Naive thymus-derived CD4-positive, alpha-beta T cell (primary cell): Measurements from ENCODE around the gene MORN1. TPM values are rescaled to one million over a fixed set of nuclear protein-coding genes. Genes with fewer than 3 reads are reported as not detected.
"Not testable (repeated sequence)": the region's sequence is repeated elsewhere in the genome, so short reads cannot be mapped to it uniquely, and the experiment has no call there.

Experiments
- ATAC-seq: fragments of 150-1000 bp; cut with Tn5 transposase; 2 replicates; pipeline ENCODE4 v1.10.0; 2021; ENCODE audit warnings: mild to moderate bottlenecking, moderate library complexity
- CTCF ChIA-PET: fragments of 350-600 bp; sonication (Branson Sonifier 250); formaldehyde crosslinking; loops from one replicate; lab custom pipeline; 2021; ENCODE audit warnings: antibody characterized with exemption; lab: Charles Lee
- POLR2A ChIA-PET: fragments of 350-600 bp; sonication (Branson Sonifier 250); formaldehyde crosslinking; loops from one replicate; lab custom pipeline; 2021; ENCODE audit warnings: antibody characterized with exemption, inconsistent platforms; lab: Charles Lee
- DNase-seq, 9 donors: peaks; one replicate each; pipeline versions ENCODE4 v3.0.0 to v3.0.0-alpha.2; 2020 to 2022; ENCODE audit warnings: mixed read lengths in 1 of 9
- H3K27ac ChIP-seq: one replicate; pipeline ENCODE4 v1.7.0; 2013; ENCODE audit warnings: mild to moderate bottlenecking, low read depth, low read length, moderate library complexity
- H3K27me3 ChIP-seq, 2 donors: one replicate each; pipeline ENCODE4 v1.7.0; 2013; ENCODE audit warnings: low read length in 2 of 2, mild to moderate bottlenecking in 2 of 2, moderate library complexity in 2 of 2; ENCODE audit not compliant: control insufficient read depth in 2 of 2, insufficient read depth in 2 of 2
- H3K36me3 ChIP-seq, 3 experiments: 1 replicate in 2 of 3; 2 replicates in 1 of 3; pipeline ENCODE4 v1.7.0; 2013; ENCODE audit warnings: low read length in 3 of 3, mild to moderate bottlenecking in 3 of 3, moderate library complexity in 1 of 3; ENCODE audit not compliant: insufficient read depth in 3 of 3, control insufficient read depth in 2 of 3
- H3K4me1 ChIP-seq, 2 donors: one replicate each; pipeline ENCODE4 v1.7.0; 2013; ENCODE audit warnings: low read length in 2 of 2, mild to moderate bottlenecking in 2 of 2, moderate library complexity in 1 of 2; ENCODE audit not compliant: control insufficient read depth in 2 of 2, insufficient read depth in 2 of 2
- H3K4me3 ChIP-seq: 2 replicates; pipeline ENCODE4 v1.7.0; 2013; ENCODE audit warnings: mild to moderate bottlenecking, low read length
- H3K9me3 ChIP-seq, 3 experiments: 1 replicate in 2 of 3; 2 replicates in 1 of 3; pipeline ENCODE4 v1.7.0; 2013; ENCODE audit warnings: low read length in 3 of 3; ENCODE audit not compliant: control insufficient read depth in 2 of 3
- H3K27ac Mint-ChIP-seq, 9 donors: one replicate each; pipeline ENCODE4 v1.8.0; 2020 to 2022; ENCODE audit warnings: mixed read lengths in 9 of 9, mild to moderate bottlenecking in 8 of 9, moderate library complexity in 5 of 9, inconsistent platforms in 2 of 9
- H3K27me3 Mint-ChIP-seq, 5 donors: one replicate each; pipeline ENCODE4 v1.8.0; 2021 to 2022; ENCODE audit warnings: mixed read lengths in 5 of 5, mild to moderate bottlenecking in 1 of 5
- H3K36me3 Mint-ChIP-seq, 5 donors: one replicate each; pipeline ENCODE4 v1.8.0; 2020 to 2022; ENCODE audit warnings: mixed read lengths in 5 of 5, mild to moderate bottlenecking in 3 of 5, inconsistent platforms in 1 of 5
- H3K4me1 Mint-ChIP-seq, 7 donors: one replicate each; pipeline ENCODE4 v1.8.0; 2020 to 2022; ENCODE audit warnings: mixed read lengths in 7 of 7, mild to moderate bottlenecking in 3 of 7, inconsistent platforms in 1 of 7
- H3K4me3 Mint-ChIP-seq, 10 donors: one replicate each; pipeline ENCODE4 v1.8.0; 2020 to 2022; ENCODE audit warnings: mild to moderate bottlenecking in 10 of 10, mixed read lengths in 10 of 10, moderate library complexity in 6 of 10, inconsistent platforms in 2 of 10
- H3K9me3 Mint-ChIP-seq, 11 donors: one replicate each; pipeline ENCODE4 v1.8.0; 2020 to 2022; ENCODE audit warnings: mixed read lengths in 11 of 11, mild to moderate bottlenecking in 4 of 11, inconsistent platforms in 1 of 11, moderate library complexity in 1 of 11
- intact Hi-C, 2 donors: fragments of 100-400 bp; cut with micrococcal nuclease; formaldehyde crosslinking; loops; one replicate each; pipeline ENCODE4 v1.15.1; 2023
- polyA plus RNA-seq, 2 donors: library from polyadenylated mRNA; unstranded; fragments of 300-500 nt; fragmentation: Illumina TruSeq; gene quantifications; one replicate each; pipeline ENCODE4 v1.2.3, GENCODE V29; 2021
- total RNA-seq, 6 experiments: library from RNA in 5 of 6; stranded (reverse) in 5 of 6; gene quantifications; 1 replicate in 5 of 6; 2 replicates in 1 of 6; pipeline ENCODE4 v1.2.3 and lab custom pipeline; 2021 to 2026

Gene MORN1
- total and polyA plus RNA-seq, 7 experiments from 2014 or later = 5.0 to 16.4 (median 9.2) TPM

GRCh38 chr1:2296614-2297013 is 94.7 kb downstream of the MORN1 start:
- Histone ChIP-seq H3K36me3 (peaks cover 0 to 6% (median 5%) of the 10 kb centered on the region in 3 experiments), H3K27me3 (no peaks in the 10 kb centered on the region), H3K27ac (peak overlapping the region; percentile 98), H3K4me1 (peaks cover 45 to 88% of the 10 kb centered on the region in 2 donors), H3K4me3 (no peak overlapping the region), H3K9me3 (no peaks in the 10 kb centered on the region)
- H3K9me3 Mint-ChIP-seq = no peaks in the 10 kb centered on the region
- DNase-seq (no peak), ATAC-seq (no peak)
- ChIA-PET POLR2A (interaction anchor here (1.0 to 1.1 kb wide), 3 partner anchors 65 to 69 kb away, joined by 3 read pairs; no protein-coding TSS in a partner anchor), CTCF (no interaction called here)
- H3K4me1 Mint-ChIP-seq = peaks cover 38 to 96% (median 78%) of the 10 kb centered on the region in 7 donors
- peak overlapping the region in 9 of 10 donors; percentile 50 to 75 (median 61) for H3K4me3 Mint-ChIP-seq
- no peaks in the 10 kb centered on the region for H3K27me3 Mint-ChIP-seq
- H3K36me3 Mint-ChIP-seq = peaks cover 0 to 9% (median 0%) of the 10 kb centered on the region in 5 donors
- intact Hi-C loops = loop anchor here in 1 of 2 donors (10.0 kb wide), 1 partner anchor 228 kb away; the partner anchor contains the start of gene PANK4
- peak overlapping the region; percentile 30 to 99 (median 95) for H3K27ac Mint-ChIP-seq

GRCh38 chr1:2296211-2296610 is 95.1 kb downstream of the MORN1 start:
- peak in 7 of 9 donors; percentile 39 to 64 (median 59) for DNase-seq
- CTCF ChIA-PET = interaction anchor here (0.7 kb wide), 1 partner anchor 1269 kb away, joined by 3 read pairs; no protein-coding TSS in a partner anchor
- Histone ChIP-seq H3K27ac (peak overlapping the region; percentile 98), H3K4me1 (peaks cover 45 to 88% of the 10 kb centered on the region in 2 donors)
- Mint-ChIP-seq H3K4me3 (peak overlapping the region; percentile 50 to 75 (median 64)), H3K27ac (peak overlapping the region; percentile 62 to 99 (median 95)), H3K4me1 (peaks cover 36 to 96% (median 78%) of the 10 kb centered on the region in 7 donors)
- not testable (repeated sequence) for H3K27me3 Mint-ChIP-seq, H3K27me3 ChIP-seq, ATAC-seq, H3K4me3 ChIP-seq, H3K9me3 Mint-ChIP-seq, H3K36me3 Mint-ChIP-seq, H3K9me3 ChIP-seq, H3K36me3 ChIP-seq
- intact Hi-C loops = loop anchor here in 1 of 2 donors (10.0 kb wide), 1 partner anchor 229 kb away; the partner anchor contains the start of gene PANK4
- POLR2A ChIA-PET = interaction anchor here (0.6 to 1.1 kb wide), 4 partner anchors 64 to 618 kb away, joined by 3 to 4 read pairs (median 3); no protein-coding TSS in a partner anchor

- Mint-ChIP-seq H3K4me3 (peak overlapping the region in 7 of 10 donors; percentile 20 to 75 (median 71)), H3K27ac (peak overlapping the region in 8 of 9 donors; percentile 62 to 99 (median 96)), H3K36me3 (peaks cover 0 to 9% (median 0%) of the 10 kb centered on the region in 5 donors), H3K9me3 (no peaks in the 10 kb centered on the region), H3K4me1 (peaks cover 42 to 98% (median 81%) of the 10 kb centered on the region in 7 donors), H3K27me3 (no peaks in the 10 kb centered on the region)
- intact Hi-C loops = loop anchor here in 1 of 2 donors (10.0 kb wide), 1 partner anchor 229 kb away; the partner anchor contains the start of gene PANK4
- H3K9me3 ChIP-seq = no peaks in the 10 kb centered on the region
- no peaks in the 10 kb centered on the region for H3K27me3 ChIP-seq
- DNase-seq (no peak), ATAC-seq (no peak)
- H3K4me3 ChIP-seq = no peak overlapping the region
- POLR2A ChIA-PET = interaction anchor here (0.6 to 1.1 kb wide), 2 partner anchors 64 to 617 kb away, joined by 3 to 4 read pairs; no protein-coding TSS in a partner anchor
- peak overlapping the region; percentile 98 for H3K27ac ChIP-seq
- CTCF ChIA-PET = interaction anchor here (0.7 kb wide), 1 partner anchor 1268 kb away, joined by 3 read pairs; no protein-coding TSS in a partner anchor
- H3K36me3 ChIP-seq = peaks cover 0 to 6% (median 5%) of the 10 kb centered on the region in 3 experiments
- H3K4me1 ChIP-seq = peaks cover 47 to 88% of the 10 kb centered on the region in 2 donors
Observed at GRCh38 chr1:2295526-2295925, 95.8 kb downstream of the MORN1 start.

- H3K4me1 Mint-ChIP-seq = peaks cover 50 to 100% (median 84%) of the 10 kb centered on the region in 7 donors
- no peaks in the 10 kb centered on the region for H3K27me3 Mint-ChIP-seq
- Histone ChIP-seq H3K27me3 (no peaks in the 10 kb centered on the region), H3K9me3 (no peaks in the 10 kb centered on the region), H3K36me3 (peaks cover 0 to 6% (median 5%) of the 10 kb centered on the region in 3 experiments), H3K4me3 (no peak overlapping the region), H3K27ac (peak overlapping the region; percentile 98), H3K4me1 (peaks cover 49 to 88% of the 10 kb centered on the region in 2 donors)
- intact Hi-C loops = loop anchor here in 1 of 2 donors (10.0 kb wide), 1 partner anchor 230 kb away; the partner anchor contains the start of gene PANK4
- peak overlapping the region in 7 of 9 donors; percentile 77 to 99 (median 95) for H3K27ac Mint-ChIP-seq
- ChIA-PET POLR2A (interaction anchor here (1.1 kb wide), 1 partner anchor 63 kb away, joined by 3 read pairs; no protein-coding TSS in a partner anchor), CTCF (interaction anchor here (1.2 kb wide), 1 partner anchor 54 kb away, joined by 3 read pairs; no protein-coding TSS in a partner anchor)
- no peak for DNase-seq
- no peak for ATAC-seq
- H3K9me3 Mint-ChIP-seq = no peaks in the 10 kb centered on the region
- peak overlapping the region in 3 of 10 donors; percentile 6 to 74 (median 71) for H3K4me3 Mint-ChIP-seq
- H3K36me3 Mint-ChIP-seq = peaks cover 0 to 9% (median 0%) of the 10 kb centered on the region in 5 donors
Observed at GRCh38 chr1:2294725-2295078, 96.7 kb downstream of the MORN1 start.

- Mint-ChIP-seq H3K4me1 (peaks cover 52 to 100% (median 85%) of the 10 kb centered on the region in 7 donors), H3K4me3 (peak overlapping the region in 5 of 10 donors; percentile 10 to 74 (median 51)), H3K9me3 (no peaks in the 10 kb centered on the region), H3K27me3 (no peaks in the 10 kb centered on the region), H3K27ac (peak overlapping the region in 8 of 9 donors; percentile 58 to 95 (median 82)), H3K36me3 (peaks cover 0 to 9% (median 0%) of the 10 kb centered on the region in 5 donors)
- Histone ChIP-seq H3K27ac (peak overlapping the region; percentile 98), H3K4me1 (peaks cover 46 to 88% of the 10 kb centered on the region in 2 donors), H3K36me3 (peaks cover 0 to 6% (median 5%) of the 10 kb centered on the region in 3 experiments), H3K9me3 (no peaks in the 10 kb centered on the region), H3K27me3 (no peaks in the 10 kb centered on the region), H3K4me3 (no peak overlapping the region)
- no peak for ATAC-seq
- POLR2A ChIA-PET = interaction anchor here (1.0 to 1.1 kb wide), 2 partner anchors 18 to 62 kb away, joined by 3 read pairs; no protein-coding TSS in a partner anchor
- intact Hi-C loops = loop anchor here in 1 of 2 donors (10.0 kb wide), 1 partner anchor 231 kb away; the partner anchor contains the start of gene PANK4
- DNase-seq = no peak
- CTCF ChIA-PET = interaction anchor here (1.2 kb wide), 1 partner anchor 53 kb away, joined by 3 read pairs; no protein-coding TSS in a partner anchor
Observed at GRCh38 chr1:2294033-2294724, 97.2 kb downstream of the MORN1 start.
